ENCODE data around the gene MS4A3.

Gene MS4A3

GRCh38 chr11:60080535-60080934, 24.1 kb downstream of the MS4A3 start:
- TF ChIP-seq EGR1 (IDR thresholded peaks at IDR 0.05) (no peak), ZBTB7A (IDR thresholded peaks at IDR 0.05; ENCODE audit: low read depth) (no peak), CEBPB (IDR thresholded peaks at IDR 0.05) (no peak), MAX (IDR thresholded peaks at IDR 0.05) (no peak), REST (IDR thresholded peaks at IDR 0.05; ENCODE audit: low read depth) (no peak), RAD21 (IDR thresholded peaks at IDR 0.05; ENCODE audit: low read depth) (no peak), TEAD4 (IDR thresholded peaks at IDR 0.05) (no peak), CREB1 (IDR thresholded peaks at IDR 0.05; ENCODE audit: low read depth) (no peak), YY1 (IDR thresholded peaks at IDR 0.05; ENCODE audit: low read depth) (no peak), USF1 (IDR thresholded peaks at IDR 0.05) (no peak), NFIC (IDR thresholded peaks at IDR 0.05) (no peak)

- TF ChIP-seq USF1 (IDR thresholded peaks at IDR 0.05) (no peak), RAD21 (IDR thresholded peaks at IDR 0.05; ENCODE audit: low read depth) (no peak), FOXM1 (IDR thresholded peaks at IDR 0.05; ENCODE audit: borderline replicate concordance, low read depth) (no peak)
Measured at GRCh38 chr11:60084631-60085273, 28.3 kb downstream of the MS4A3 start.

GRCh38 chr11:60085909-60086308, 29.4 kb downstream of the MS4A3 start:
- TF ChIP-seq YY1 (IDR thresholded peaks at IDR 0.05; ENCODE audit: low read depth) (no peak), USF1 (IDR thresholded peaks at IDR 0.05) (no peak), FOXM1 (IDR thresholded peaks at IDR 0.05; ENCODE audit: borderline replicate concordance, low read depth) (no peak), TEAD4 (IDR thresholded peaks at IDR 0.05) (no peak), MAX (IDR thresholded peaks at IDR 0.05) (no peak), CREB1 (IDR thresholded peaks at IDR 0.05; ENCODE audit: low read depth) (no peak), TCF12 (IDR thresholded peaks at IDR 0.05; ENCODE audit: low read depth) (no peak), EP300 (IDR thresholded peaks at IDR 0.05; ENCODE audit: borderline replicate concordance) (no peak), RAD21 (IDR thresholded peaks at IDR 0.05; ENCODE audit: low read depth) (no peak), ZBTB7A (IDR thresholded peaks at IDR 0.05; ENCODE audit: low read depth) (no peak), TAF1 (IDR thresholded peaks at IDR 0.05; ENCODE audit: low read depth) (no peak), REST (IDR thresholded peaks at IDR 0.05; ENCODE audit: low read depth) (no peak), CEBPB (IDR thresholded peaks at IDR 0.05) (no peak), NFIC (IDR thresholded peaks at IDR 0.05) (no peak), EGR1 (IDR thresholded peaks at IDR 0.05) (no peak)

- TF ChIP-seq TCF12 (IDR thresholded peaks at IDR 0.05; ENCODE audit: low read depth) (no peak), REST (IDR thresholded peaks at IDR 0.05; ENCODE audit: low read depth) (no peak), CEBPB (IDR thresholded peaks at IDR 0.05) (no peak), MAX (IDR thresholded peaks at IDR 0.05) (no peak), RAD21 (IDR thresholded peaks at IDR 0.05; ENCODE audit: low read depth) (no peak), CREB1 (IDR thresholded peaks at IDR 0.05; ENCODE audit: low read depth) (no peak), EGR1 (IDR thresholded peaks at IDR 0.05) (no peak), NFIC (IDR thresholded peaks at IDR 0.05) (no peak), ZBTB7A (IDR thresholded peaks at IDR 0.05; ENCODE audit: low read depth) (no peak), YY1 (IDR thresholded peaks at IDR 0.05; ENCODE audit: low read depth) (no peak), TEAD4 (IDR thresholded peaks at IDR 0.05) (no peak), USF1 (IDR thresholded peaks at IDR 0.05) (no peak)
Measured at GRCh38 chr11:60087239-60087638, 30.8 kb downstream of the MS4A3 start.
